ENCODE measurements around the gene POU4F1. TPM values are rescaled to one million over a fixed set of nuclear protein-coding genes. Genes with fewer than 3 reads are reported as not detected.

Gene POU4F1
- total and polyA plus RNA-seq, 2 of the 13 experiments (the other 11 are each of a cell fraction or from before 2014, with no cell fraction given) = 1.0 to 1.1 TPM

DNA sequence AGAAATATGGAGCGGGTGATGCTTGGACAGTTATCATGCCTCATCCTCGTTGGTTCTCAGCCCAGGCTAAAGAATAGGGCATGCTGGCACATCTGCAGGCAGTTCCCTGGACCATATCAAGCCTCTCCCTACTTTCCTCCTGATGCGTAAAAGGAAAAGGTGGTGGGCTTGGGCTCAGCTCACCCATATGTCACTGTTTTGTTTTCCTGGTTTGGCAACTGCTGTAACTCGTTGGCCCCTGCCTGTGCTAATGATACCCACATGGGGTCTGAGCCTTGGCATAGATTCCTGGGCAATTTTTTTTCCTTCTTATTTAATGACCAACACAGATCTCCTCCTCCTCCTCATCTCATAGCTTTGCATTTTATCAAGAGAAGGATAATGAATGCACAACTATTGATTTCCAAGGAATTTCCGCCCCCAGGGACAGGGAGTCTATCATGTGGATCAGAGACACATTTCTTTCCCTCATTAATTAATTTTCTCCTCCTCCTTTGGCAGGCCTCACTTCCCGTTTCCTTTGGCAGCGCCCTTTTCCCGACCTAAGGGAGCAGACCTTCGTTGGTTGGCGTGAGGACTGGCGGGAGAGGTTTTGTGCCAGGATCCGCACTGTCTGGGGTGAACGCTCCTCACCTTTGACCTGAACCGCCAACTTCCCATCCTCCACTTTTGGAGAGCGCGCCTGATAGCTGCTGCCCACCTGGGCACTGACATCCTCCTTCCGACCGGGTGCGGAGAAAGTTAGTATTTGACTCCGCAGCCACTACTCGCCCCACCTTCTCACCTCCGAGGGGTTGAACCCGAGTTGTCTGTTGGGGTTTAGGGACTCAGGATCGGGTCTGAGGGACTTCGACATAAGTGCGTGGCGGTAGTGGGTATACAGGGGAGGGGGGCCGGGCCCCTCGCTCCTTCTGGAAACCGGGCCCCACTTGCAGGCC, 3.4 kb upstream of the POU4F1 start:
- ATAC-seq = no peak
- Histone ChIP-seq H3K79me2 (ENCODE audit: insufficient read depth, low read length) (no peaks in the 10 kb centered on the region), H2AFZ (ENCODE audit: low read length) (no peak overlapping the region), H3K27me3 (ENCODE audit: control insufficient read depth in 1 of 2, insufficient read depth in 2 of 2, low read length in 2 of 2) (peaks cover 3 to 77% of the 10 kb centered on the region in 2 experiments), H4K20me1 (ENCODE audit: insufficient read depth, low read length) (no peaks in the 10 kb centered on the region; the same call in 1 of the 2 replicates), H3K4me2 (ENCODE audit: low read depth, low read length) (no peak overlapping the region), H3K4me1 (ENCODE audit: insufficient read depth, low read length) (peaks cover 46% of the 10 kb centered on the region), H3K4me3 (replicated peaks in 1 of 3; ENCODE audit: insufficient read depth in 1 of 3, low read depth in 2 of 3, low read length in 3 of 3) (no peak overlapping the region), H3K27ac (ENCODE audit: extremely low read length, insufficient read depth, low read length) (no peak overlapping the region), H3K36me3 (replicated peaks in 1 of 2; ENCODE audit: control insufficient read depth in 1 of 2, insufficient read depth in 2 of 2, low read length in 2 of 2) (no peaks in the 10 kb centered on the region), H3K9me3 (ENCODE audit: low read length) (no peaks in the 10 kb centered on the region), H3K9ac (ENCODE audit: insufficient read depth, low read depth, low read length) (no peak overlapping the region)
- no peak for DNase-seq (ENCODE audit: low spot score)
- 51% methylated on average over 18 of the region's 30 CpGs for WGBS (ENCODE audit: low lambda C conversion rate)
- in situ Hi-C loops (cut with HindIII; ENCODE audit: extremely low pct_ligation_motif_present, low pct_unique_long_range_greater_than_20kb) = no loop called here
- ChIA-PET CTCF (ENCODE audit: low intra/inter-chr PET ratio, low total read pairs) (no interaction called here), POLR2A (no interaction called here)
- no TSS peak for BruUV-seq (replicated peaks)
- FAIRE-seq = no peak
- TF ChIP-seq FOXK1 (CRISPR knock-in tag; IDR thresholded peaks at IDR 0.05; ENCODE audit: borderline replicate concordance, low read depth) = no peak
- TF ChIP-seq SIX4 (CRISPR knock-in tag; IDR thresholded peaks at IDR 0.05) = no peak
- TF ChIP-seq, protein P1, sequence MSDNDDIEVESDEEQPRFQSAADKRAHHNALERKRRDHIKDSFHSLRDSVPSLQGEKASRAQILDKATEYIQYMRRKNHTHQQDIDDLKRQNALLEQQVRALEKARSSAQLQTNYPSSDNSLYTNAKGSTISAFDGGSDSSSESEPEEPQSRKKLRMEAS (IDR thresholded peaks at IDR 0.05) = no peak
- no peak for TF ChIP-seq ZFAT (CRISPR knock-in tag; conservative IDR thresholded peaks at IDR 0.05)
- TF ChIP-seq TCF7L2 (IDR thresholded peaks at IDR 0.05; ENCODE audit: low read depth, low read length) = no peak
- TF ChIP-seq ZNF598 (CRISPR knock-in tag; IDR thresholded peaks at IDR 0.05; ENCODE audit: borderline replicate concordance) = no peak
- no peak for TF ChIP-seq ZNF224 (CRISPR knock-in tag; IDR thresholded peaks at IDR 0.05)
- intact Hi-C loops (cut with micrococcal nuclease; ENCODE audit: unreplicated experiment) = no loop called here
